Measurements from ENCODE around the gene IL22RA1.

Gene IL22RA1

GRCh38 chr1:24109686-24110475, 33.1 kb downstream of the IL22RA1 start:
- no peak for DNase-seq (ENCODE audit: low read depth)
- TF ChIP-seq CTCF (IDR thresholded peaks at IDR 0.05; ENCODE audit: insufficient read depth, low read depth, low read length, missing control alignments), result no peak
- H3K4me3 ChIP-seq (ENCODE audit: low read length), result no peak overlapping the region

DNA sequence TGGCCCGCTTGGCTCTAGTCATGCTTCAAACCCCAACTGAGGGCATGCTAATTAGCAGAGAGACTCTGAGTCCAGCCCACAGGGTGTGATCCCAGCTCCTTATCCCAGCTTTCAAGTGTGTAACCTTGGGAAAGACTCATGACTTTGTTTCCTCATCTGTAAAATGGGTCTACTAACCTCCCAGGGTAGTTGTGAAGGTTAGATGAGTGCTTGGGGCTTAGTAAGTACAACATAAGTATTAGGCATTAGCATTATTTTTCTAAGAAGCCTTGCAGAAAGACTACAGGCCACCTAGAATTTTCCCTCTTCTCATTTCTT, 33.8 kb downstream of the IL22RA1 start:
- TF ChIP-seq CTCF (IDR thresholded peaks at IDR 0.05; ENCODE audit: insufficient read depth, low read depth, low read length, missing control alignments), result no peak
- DNase-seq (ENCODE audit: low read depth), result no peak
- H3K4me3 ChIP-seq (ENCODE audit: low read length), result no peak overlapping the region

GRCh38 chr1:24108334-24109165, 34.4 kb downstream of the IL22RA1 start:
- TF ChIP-seq CTCF (IDR thresholded peaks at IDR 0.05; ENCODE audit: insufficient read depth, low read depth, low read length, missing control alignments), result no peak
- no peak overlapping the region for H3K4me3 ChIP-seq (ENCODE audit: low read length)
- DNase-seq (ENCODE audit: low read depth), result peak; percentile 97

DNA sequence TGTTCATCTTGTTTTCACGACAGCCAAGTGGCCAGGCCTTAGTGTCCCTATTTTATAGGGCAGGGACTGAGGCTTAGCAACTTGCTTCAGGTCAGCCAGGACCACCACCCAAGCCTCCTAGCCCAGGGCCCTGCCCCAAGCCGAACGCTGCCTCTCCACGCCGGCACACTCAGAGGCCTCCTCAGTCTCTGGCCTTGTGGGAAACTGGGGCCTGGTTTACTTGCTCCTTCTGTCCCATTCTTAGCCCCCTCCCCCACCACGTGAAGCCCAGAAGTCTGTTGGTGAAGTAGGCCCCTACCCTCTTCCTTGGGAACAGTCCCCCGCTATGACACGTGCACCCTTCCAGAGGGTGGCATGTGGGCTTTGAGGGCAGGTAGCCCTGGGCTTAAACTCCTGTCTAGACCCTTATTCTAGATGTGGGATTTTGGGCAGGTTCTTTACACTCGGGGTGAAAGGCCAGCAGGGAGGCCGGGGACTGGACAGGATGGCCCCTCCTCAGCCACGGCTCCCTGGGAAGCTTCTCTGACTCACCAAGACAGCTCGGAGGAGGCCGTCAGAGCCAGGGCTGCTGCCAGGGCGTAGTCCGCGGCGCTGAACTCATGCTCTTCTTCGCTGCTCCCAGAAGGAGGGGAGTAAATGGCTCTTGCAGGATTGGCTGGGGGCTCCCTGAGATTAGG, 35.3 kb downstream of the IL22RA1 start:
- DNase-seq (ENCODE audit: low read depth), result peak; percentile 62
- no peak for TF ChIP-seq CTCF (IDR thresholded peaks at IDR 0.05; ENCODE audit: insufficient read depth, low read depth, low read length, missing control alignments)
- H3K4me3 ChIP-seq (ENCODE audit: low read length), result no peak overlapping the region

- no peak for DNase-seq (ENCODE audit: low read depth)
- no peak overlapping the region for H3K4me3 ChIP-seq (ENCODE audit: low read length)
- no peak for TF ChIP-seq CTCF (IDR thresholded peaks at IDR 0.05; ENCODE audit: insufficient read depth, low read depth, low read length, missing control alignments)
Observed at GRCh38 chr1:24105368-24106160, 37.4 kb downstream of the IL22RA1 start.

GRCh38 chr1:24104854-24105253, 38.1 kb downstream of the IL22RA1 start:
- no peak overlapping the region for H3K4me3 ChIP-seq (ENCODE audit: low read length)
- no peak for TF ChIP-seq CTCF (IDR thresholded peaks at IDR 0.05; ENCODE audit: insufficient read depth, low read depth, low read length, missing control alignments)
- no peak for DNase-seq (ENCODE audit: low read depth)
